H1 (cell line): ENCODE results near the gene PCDHB12. TPM values are rescaled to one million over a fixed set of nuclear protein-coding genes. Genes with fewer than 3 reads are reported as not detected.
A peak's percentile ranks its signal among the peaks of the same experiment; 100 is the strongest.

Experiments used
- CTCF ChIA-PET: fragments of 300-600 bp; sonication (Branson Sonifier 250); formaldehyde crosslinking; loops from one replicate; lab custom pipeline; 2021; ENCODE audit not compliant: partially characterized antibody; lab: Charles Lee
- POLR2A ChIA-PET: fragments of 300-600 bp; sonication (Branson Sonifier 250); formaldehyde crosslinking; loops from one replicate; lab custom pipeline; 2021; ENCODE audit warnings: inconsistent platforms; ENCODE audit not compliant: partially characterized antibody; lab: Charles Lee
- DNase-seq, 2 experiments: peaks; one replicate each; pipeline versions ENCODE4 v3.0.0 to v3.0.0-alpha.2; 2010 to 2022; ENCODE audit warnings: low spot score in 2 of 2, low read depth in 1 of 2, mixed read lengths in 1 of 2
- FAIRE-seq: peaks from 2 replicates; lab custom pipeline; 2011; peaks lifted over from hg19 to GRCh38; lab: Jason Lieb, UNC
- H2AFZ ChIP-seq: 2 replicates; pipeline ENCODE4 v1.8.1; 2012; ENCODE audit warnings: low read length, inconsistent platforms
- H2AK5ac ChIP-seq: 2 replicates; pipeline ENCODE4 v1.6.1; 2013; ENCODE audit warnings: low read depth, low read length
- H2BK120ac ChIP-seq: replicated peaks from 2 replicates; pipeline ENCODE3; 2013; ENCODE audit warnings: low read depth, low read length, inconsistent platforms
- H2BK12ac ChIP-seq: 2 replicates; pipeline ENCODE4 v1.6.1; 2013; ENCODE audit warnings: low read depth, low read length
- H2BK15ac ChIP-seq: 2 replicates; pipeline ENCODE4 v1.6.1; 2013; ENCODE audit warnings: low read length
- H2BK20ac ChIP-seq: 2 replicates; pipeline ENCODE4 v1.6.1; 2013; ENCODE audit warnings: low read length
- H2BK5ac ChIP-seq: 2 replicates; pipeline ENCODE4 v1.6.1; 2013; ENCODE audit warnings: low read depth, low read length
- H3K14ac ChIP-seq: 2 replicates; pipeline ENCODE4 v1.6.1; 2013; ENCODE audit warnings: inconsistent platforms; ENCODE audit not compliant: insufficient read length
- H3K18ac ChIP-seq: 2 replicates; pipeline ENCODE4 v1.6.1; 2013; ENCODE audit warnings: low read length; ENCODE audit errors: extremely low read depth
- H3K23ac ChIP-seq: 2 replicates; pipeline ENCODE4 v1.6.1; 2013; ENCODE audit warnings: inconsistent platforms; ENCODE audit not compliant: insufficient read length
- H3K23me2 ChIP-seq: 2 replicates; pipeline ENCODE4 v1.6.1; 2013; ENCODE audit warnings: low read depth, low read length
- H3K27ac ChIP-seq: 2 replicates; pipeline ENCODE4 v1.6.1; 2011; ENCODE audit warnings: low read depth, low read length, inconsistent platforms
- H3K27me3 ChIP-seq, 4 experiments: replicated peaks in 1 of 4; 1 replicate in 1 of 4; 2 replicates in 3 of 4; pipeline versions ENCODE4 v1.6.1 to v1.8.1; 2011 to 2013; ENCODE audit warnings: low read length in 3 of 4, mild to moderate bottlenecking in 3 of 4, inconsistent platforms in 2 of 4, mixed read lengths in 2 of 4, moderate library complexity in 1 of 4; ENCODE audit not compliant: control insufficient read depth in 3 of 4, insufficient read depth in 3 of 4; ENCODE audit errors: extremely low read depth in 1 of 4
- H3K36me3 ChIP-seq, 4 experiments: 2 replicates each; pipeline versions ENCODE4 v1.6.1 to v1.8.1; 2011 to 2013; ENCODE audit warnings: mild to moderate bottlenecking in 4 of 4, low read length in 3 of 4, moderate library complexity in 2 of 4, control low read depth in 1 of 4, inconsistent platforms in 1 of 4; ENCODE audit not compliant: insufficient read depth in 4 of 4, control insufficient read depth in 2 of 4
- H3K4ac ChIP-seq: replicated peaks from 2 replicates; pipeline ENCODE3; 2013; ENCODE audit warnings: low read length, low read depth, mixed read lengths, inconsistent platforms; ENCODE audit not compliant: insufficient read length
- H3K4me1 ChIP-seq, 4 experiments: replicated peaks in 1 of 4; 1 replicate in 1 of 4; 2 replicates in 3 of 4; pipeline versions ENCODE4 v1.6.1 to v1.8.1; 2011 to 2013; ENCODE audit warnings: low read length in 3 of 4, inconsistent platforms in 2 of 4, mixed read lengths in 1 of 4; ENCODE audit not compliant: insufficient read depth in 4 of 4, control insufficient read depth in 3 of 4
- H3K4me2 ChIP-seq, 2 experiments: 2 replicates each; pipeline versions ENCODE4 v1.6.1 to v1.8.1; 2011 to 2013; ENCODE audit warnings: low read depth in 2 of 2, low read length in 2 of 2, control low read depth in 1 of 2, inconsistent platforms in 1 of 2, mild to moderate bottlenecking in 1 of 2; ENCODE audit not compliant: insufficient read depth in 1 of 2
- H3K4me3 ChIP-seq, 4 experiments: fragments of 200-600, 300-600 bp in 1 of 4; sonication (generic), shearing (Covaris generic), sonication (Bioruptor Twin) in 1 of 4; 2 replicates each; pipeline versions ENCODE4 v1.5.1 to v1.8.1; 2011 to 2016; ENCODE audit warnings: low read length in 4 of 4, low read depth in 3 of 4, control low read depth in 2 of 4, inconsistent platforms in 2 of 4, mild to moderate bottlenecking in 2 of 4, mixed read lengths in 1 of 4, moderate library complexity in 1 of 4; ENCODE audit not compliant: insufficient read depth in 2 of 4; ENCODE audit errors: extremely low read depth in 1 of 4
- H3K56ac ChIP-seq: replicated peaks from 2 replicates; pipeline ENCODE3; 2013; ENCODE audit warnings: low read depth, mild to moderate bottlenecking, mixed read lengths, low read length, inconsistent platforms; ENCODE audit not compliant: insufficient read length
- H3K79me1 ChIP-seq: 2 replicates; pipeline ENCODE4 v1.6.1; 2013; ENCODE audit warnings: low read depth, low read length, control low read depth
- H3K79me2 ChIP-seq, 2 experiments: 2 replicates each; pipeline versions ENCODE4 v1.6.1 to v1.8.1; 2012 to 2013; ENCODE audit warnings: low read length in 2 of 2, mild to moderate bottlenecking in 2 of 2, inconsistent platforms in 1 of 2; ENCODE audit not compliant: insufficient read depth in 2 of 2, control insufficient read depth in 1 of 2
- H3K9ac ChIP-seq, 4 experiments: replicated peaks in 1 of 4; 1 replicate in 1 of 4; 2 replicates in 3 of 4; pipeline versions ENCODE4 v1.6.1 to v1.8.1; 2011 to 2013; ENCODE audit warnings: low read depth in 3 of 4, low read length in 3 of 4, control low read depth in 2 of 4, mild to moderate bottlenecking in 2 of 4, moderate library complexity in 2 of 4, inconsistent platforms in 1 of 4; ENCODE audit errors: extremely low read depth in 1 of 4
- H3K9me3 ChIP-seq, 2 experiments: 2 replicates each; pipeline versions ENCODE4 v1.6.1 to v1.8.1; 2012 to 2013; ENCODE audit warnings: mild to moderate bottlenecking in 2 of 2, moderate library complexity in 2 of 2, control low read depth in 1 of 2, inconsistent platforms in 1 of 2, low read depth in 1 of 2, low read length in 1 of 2, mixed read lengths in 1 of 2; ENCODE audit not compliant: insufficient read depth in 2 of 2
- H4K20me1 ChIP-seq, 2 experiments: replicated peaks in 1 of 2; 2 replicates each; pipeline versions ENCODE3 to v1.8.1; 2011 to 2013; ENCODE audit warnings: inconsistent platforms in 2 of 2, low read length in 2 of 2, mild to moderate bottlenecking in 1 of 2; ENCODE audit not compliant: insufficient read depth in 2 of 2, control insufficient read depth in 1 of 2
- H4K5ac ChIP-seq: 2 replicates; pipeline ENCODE4 v1.6.1; 2013; ENCODE audit warnings: low read length, low read depth, mixed read lengths, inconsistent platforms; ENCODE audit not compliant: insufficient read length
- H4K8ac ChIP-seq: 2 replicates; pipeline ENCODE4 v1.8.0; 2013; ENCODE audit warnings: mild to moderate bottlenecking, moderate library complexity, low read length, inconsistent platforms; ENCODE audit not compliant: insufficient read depth; ENCODE audit errors: extremely low read depth
- H4K91ac ChIP-seq: replicated peaks from 2 replicates; pipeline ENCODE3; 2013; ENCODE audit warnings: low read length, mixed read lengths, inconsistent platforms; ENCODE audit not compliant: insufficient read length
- GTF2F1 ChIP-seq: IDR thresholded peaks from 2 replicates; pipeline ENCODE4 v1.6.1; 2012; ENCODE audit warnings: low read depth, low read length, improper control_type of control experiment, borderline replicate concordance
- RXRA ChIP-seq: IDR thresholded peaks from 2 replicates; pipeline ENCODE4 v1.6.1; 2011; ENCODE audit warnings: low read depth, mild to moderate bottlenecking, low read length, moderate library complexity; ENCODE audit not compliant: insufficient read depth
- SIRT6 ChIP-seq: IDR thresholded peaks from one replicate; pipeline ENCODE4 v1.7.1; 2012; ENCODE audit warnings: low read length, inconsistent platforms
- TEAD4 ChIP-seq: IDR thresholded peaks from 2 replicates; pipeline ENCODE4 v1.6.1; 2012; ENCODE audit warnings: low read depth, low read length, inconsistent platforms, mixed read lengths
- YY1 ChIP-seq: IDR thresholded peaks from 2 replicates; pipeline ENCODE4 v1.6.1; 2011; ENCODE audit warnings: low read depth, mild to moderate bottlenecking, low read length
- WGBS, 2 experiments: shearing (Covaris generic) in 1 of 2; methylation state at CpG; one replicate each; pipeline versions ENCODE4 v1.1.6 to v1.1.7; 2013 to 2015; ENCODE audit warnings: low lambda C conversion rate in 2 of 2, mixed read lengths in 2 of 2, inconsistent platforms in 1 of 2, low coverage in 1 of 2, missing lambda C conversion rate in 1 of 2; ENCODE audit not compliant: insufficient replicate concordance in 2 of 2, insufficient coverage in 1 of 2, insufficient read length in 1 of 2; ENCODE audit errors: extremely low coverage in 1 of 2, missing lambda C conversion rate in 1 of 2; 5-methylcytosine and 5-hydroxymethylcytosine counted together
- polyA plus RNA-seq, 7 experiments: library from polyadenylated mRNA; depleted of rRNA in 3 of 7; stranded (reverse) in 5 of 7; unstranded in 2 of 7; fragments of >200 nt in 5 of 7; fragments of 200-250 nt in 2 of 7; gene quantifications; 1 replicate in 5 of 7; 2 replicates in 1 of 7; 4 replicates in 1 of 7; pipeline versions ENCODE4 v1.2.1 to v1.2.3, GENCODE V29; 2011 to 2013; ENCODE audit warnings: missing spikeins in 2 of 7, mixed read lengths in 2 of 7
- total RNA-seq: library from RNA; stranded (reverse); fragmentation: NEBNext Ultra II Directional; extraction: Animal tissue kit (Norgen Biotek cat#: 25700); gene quantifications from 2 replicates; pipeline ENCODE4 v1.2.1, GENCODE V29; 2021
- TF ChIP-seq, protein P1 (sequence below), 3 experiments: IDR thresholded peaks; 1 replicate in 2 of 3; 2 replicates in 1 of 3; pipeline versions ENCODE4 v1.5.1 to v1.6.1; 2011; ENCODE audit warnings: low read length in 3 of 3, mild to moderate bottlenecking in 3 of 3, inconsistent platforms in 2 of 3, low read depth in 1 of 3, moderate library complexity in 1 of 3; ENCODE audit not compliant: insufficient read depth in 1 of 3; ENCODE audit errors: control extremely low read depth in 1 of 3
- TF ChIP-seq, protein P2 (sequence below): IDR thresholded peaks from 2 replicates; pipeline ENCODE4 v1.6.1; 2012; ENCODE audit warnings: low read length, inconsistent platforms

Gene PCDHB12
- total and polyA plus RNA-seq, 2 of the 8 experiments (the other 6 are each of a cell fraction or from before 2014, with no cell fraction given): 1.1 to 2.0 TPM

DNA sequence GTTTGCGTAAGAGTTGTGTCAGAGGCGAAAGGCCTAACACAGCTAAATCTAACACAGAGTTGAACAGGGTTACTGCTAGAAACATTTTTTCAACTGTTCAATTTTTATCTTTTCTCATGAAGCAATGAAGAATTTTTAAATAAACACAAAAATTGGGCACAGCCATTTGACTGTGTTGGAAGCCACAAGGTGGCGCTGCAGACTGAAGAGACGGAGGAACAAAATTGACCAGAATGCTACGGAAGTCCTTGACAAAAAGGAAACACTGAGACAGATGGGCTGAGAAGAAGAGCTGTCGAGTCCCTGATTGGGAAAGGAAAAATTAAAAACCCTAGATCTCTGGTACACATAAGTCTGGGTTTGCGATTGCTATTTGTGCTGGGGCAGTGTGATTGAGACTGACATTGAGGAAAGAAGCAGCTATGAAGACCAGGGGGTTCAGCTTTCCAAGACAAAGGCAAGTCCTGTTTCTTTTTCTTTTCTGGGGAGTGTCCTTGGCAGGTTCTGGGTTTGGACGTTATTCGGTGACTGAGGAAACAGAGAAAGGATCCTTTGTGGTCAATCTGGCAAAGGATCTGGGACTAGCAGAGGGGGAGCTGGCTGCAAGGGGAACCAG is 21.5 kb upstream of the PCDHB12 start, which contains the start of gene PCDHB9:
PCDHB9 (plus strand) TSS at position 265 of the 616 bp plus-strand sequence; CDS start at position 423, 158 bp downstream.
- H3K18ac ChIP-seq: no peak within 1 kb of the TSS
- H3K27ac ChIP-seq: no peak within 1 kb of the TSS
- DNase-seq (peak in 1 of 2 experiments; percentile 80), FAIRE-seq (peak; percentile 90)
- no peak within 1 kb of the TSS for H3K56ac ChIP-seq
- 0 out of 7 replicates have a peak, but pooled peaks cover 0 to 2% (median 0%) of the 10 kb centered on the region in 4 experiments for H3K4me1 ChIP-seq
- H3K79me1 ChIP-seq: no peaks in the 10 kb centered on the region
- H3K23ac ChIP-seq: no peak within 1 kb of the TSS
- no peak within 1 kb of the TSS for H4K91ac ChIP-seq
- no peak within 1 kb of the TSS for H3K14ac ChIP-seq
- no peaks in the 10 kb centered on the region for H3K36me3 ChIP-seq
- H4K20me1 ChIP-seq: no peaks in the 10 kb centered on the region
- H2BK120ac ChIP-seq: no peak within 1 kb of the TSS
- no peaks in the 10 kb centered on the region for H3K79me2 ChIP-seq
- no peaks in the 10 kb centered on the region for H3K27me3 ChIP-seq
- H2BK5ac ChIP-seq: no peak within 1 kb of the TSS
- no peak within 1 kb of the TSS for H2BK20ac ChIP-seq
- no peak within 1 kb of the TSS for H2BK12ac ChIP-seq
- H3K4ac ChIP-seq: no peak within 1 kb of the TSS
- no peak within 1 kb of the TSS for H2BK15ac ChIP-seq
- H2AK5ac ChIP-seq: no peak within 1 kb of the TSS
- peak within 1 kb of the TSS in 2 of 4 experiments; percentile 11 to 27; a peak in 1 of 8 replicates for H3K4me3 ChIP-seq
- H3K9me3 ChIP-seq: peaks cover 0 to 3% of the 10 kb centered on the region in 2 experiments; a peak in 1 of 4 replicates
- WGBS, 2 experiments: 37% methylated on average over 7 of the region's 9 CpGs; no CpG with 5 or more reads in 1 of the 2 experiments
- no peak within 1 kb of the TSS for H4K5ac ChIP-seq
- H4K8ac ChIP-seq: no peak within 1 kb of the TSS
- no peaks in the 10 kb centered on the region for H3K23me2 ChIP-seq
- H3K4me2 ChIP-seq: peak within 1 kb of the TSS in 1 of 2 experiments; percentile 30; a peak in 2 of 4 replicates
- ChIA-PET POLR2A (interaction anchor here (0.7 kb wide), 1 partner anchor 8 kb away, joined by 3 read pairs; no protein-coding TSS in a partner anchor), CTCF (interaction anchor here (0.6 to 3.8 kb wide), 63 partner anchors 8 to 380 kb away, joined by 3 to 39 read pairs (median 4); partner anchors contain the start of genes PCDHB11, PCDHB12, PCDHB14 and PCDHB15)
- peak within 1 kb of the TSS in 1 of 4 experiments; percentile 45; a peak in 1 of 7 replicates for H3K9ac ChIP-seq
- H2AFZ ChIP-seq: peak within 1 kb of the TSS; percentile 98
- TF ChIP-seq, protein P1, sequence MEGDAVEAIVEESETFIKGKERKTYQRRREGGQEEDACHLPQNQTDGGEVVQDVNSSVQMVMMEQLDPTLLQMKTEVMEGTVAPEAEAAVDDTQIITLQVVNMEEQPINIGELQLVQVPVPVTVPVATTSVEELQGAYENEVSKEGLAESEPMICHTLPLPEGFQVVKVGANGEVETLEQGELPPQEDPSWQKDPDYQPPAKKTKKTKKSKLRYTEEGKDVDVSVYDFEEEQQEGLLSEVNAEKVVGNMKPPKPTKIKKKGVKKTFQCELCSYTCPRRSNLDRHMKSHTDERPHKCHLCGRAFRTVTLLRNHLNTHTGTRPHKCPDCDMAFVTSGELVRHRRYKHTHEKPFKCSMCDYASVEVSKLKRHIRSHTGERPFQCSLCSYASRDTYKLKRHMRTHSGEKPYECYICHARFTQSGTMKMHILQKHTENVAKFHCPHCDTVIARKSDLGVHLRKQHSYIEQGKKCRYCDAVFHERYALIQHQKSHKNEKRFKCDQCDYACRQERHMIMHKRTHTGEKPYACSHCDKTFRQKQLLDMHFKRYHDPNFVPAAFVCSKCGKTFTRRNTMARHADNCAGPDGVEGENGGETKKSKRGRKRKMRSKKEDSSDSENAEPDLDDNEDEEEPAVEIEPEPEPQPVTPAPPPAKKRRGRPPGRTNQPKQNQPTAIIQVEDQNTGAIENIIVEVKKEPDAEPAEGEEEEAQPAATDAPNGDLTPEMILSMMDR (IDR thresholded peaks at IDR 0.05; ENCODE audit: control extremely low read depth in 1 of 3, insufficient read depth in 1 of 3, low read depth in 1 of 3, low read length in 3 of 3): peak; percentile 53 to 83 (median 81)
- TF ChIP-seq RXRA (no peak), GTF2F1 (no peak), TEAD4 (no peak), YY1 (peak; percentile 43; the same call in 1 of the 2 replicates), SIRT6 (no peak)
- TF ChIP-seq, protein P2, sequence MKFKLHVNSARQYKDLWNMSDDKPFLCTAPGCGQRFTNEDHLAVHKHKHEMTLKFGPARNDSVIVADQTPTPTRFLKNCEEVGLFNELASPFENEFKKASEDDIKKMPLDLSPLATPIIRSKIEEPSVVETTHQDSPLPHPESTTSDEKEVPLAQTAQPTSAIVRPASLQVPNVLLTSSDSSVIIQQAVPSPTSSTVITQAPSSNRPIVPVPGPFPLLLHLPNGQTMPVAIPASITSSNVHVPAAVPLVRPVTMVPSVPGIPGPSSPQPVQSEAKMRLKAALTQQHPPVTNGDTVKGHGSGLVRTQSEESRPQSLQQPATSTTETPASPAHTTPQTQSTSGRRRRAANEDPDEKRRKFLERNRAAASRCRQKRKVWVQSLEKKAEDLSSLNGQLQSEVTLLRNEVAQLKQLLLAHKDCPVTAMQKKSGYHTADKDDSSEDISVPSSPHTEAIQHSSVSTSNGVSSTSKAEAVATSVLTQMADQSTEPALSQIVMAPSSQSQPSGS: no peak
